OCI-LY3 (cell line): Measurements from ENCODE around the gene HS3ST3B1.

Experiments
- EZH2phosphoT487 ChIP-seq: fragments of 200-600 bp; shearing (Covaris generic); IDR thresholded peaks from 2 replicates; pipeline ENCODE4 v1.6.1; 2018; ENCODE audit warnings: antibody characterized with exemption, mixed run types, low read depth
- TF ChIP-seq, protein P1 (sequence below): fragments of 200-600, 300-600 bp; sonication (generic); IDR thresholded peaks from 2 replicates; pipeline ENCODE4 v1.5.1; 2014; ENCODE audit warnings: antibody characterized with exemption, low read length, low read depth

DNA sequence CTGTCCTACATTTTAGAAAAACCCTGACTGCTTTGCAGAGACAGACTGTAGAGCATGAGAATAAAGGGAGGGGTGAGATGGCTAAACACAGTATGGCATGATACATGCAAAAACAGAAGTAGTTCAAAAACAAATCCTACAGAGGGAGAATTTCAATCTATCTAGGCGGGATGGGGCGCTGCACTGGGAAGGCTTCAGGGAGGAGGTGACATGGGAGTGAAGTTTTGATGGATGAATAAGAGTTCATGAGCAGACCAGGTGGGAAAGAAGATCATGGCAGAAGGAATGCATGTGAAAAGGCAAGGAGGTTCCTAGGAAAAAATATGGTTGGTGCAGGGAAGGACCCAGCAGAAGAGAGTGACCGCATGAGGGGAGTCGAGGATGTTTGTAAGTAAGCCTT lies 19.2 kb downstream of the HS3ST3B1 start:
- TF ChIP-seq, protein P1, sequence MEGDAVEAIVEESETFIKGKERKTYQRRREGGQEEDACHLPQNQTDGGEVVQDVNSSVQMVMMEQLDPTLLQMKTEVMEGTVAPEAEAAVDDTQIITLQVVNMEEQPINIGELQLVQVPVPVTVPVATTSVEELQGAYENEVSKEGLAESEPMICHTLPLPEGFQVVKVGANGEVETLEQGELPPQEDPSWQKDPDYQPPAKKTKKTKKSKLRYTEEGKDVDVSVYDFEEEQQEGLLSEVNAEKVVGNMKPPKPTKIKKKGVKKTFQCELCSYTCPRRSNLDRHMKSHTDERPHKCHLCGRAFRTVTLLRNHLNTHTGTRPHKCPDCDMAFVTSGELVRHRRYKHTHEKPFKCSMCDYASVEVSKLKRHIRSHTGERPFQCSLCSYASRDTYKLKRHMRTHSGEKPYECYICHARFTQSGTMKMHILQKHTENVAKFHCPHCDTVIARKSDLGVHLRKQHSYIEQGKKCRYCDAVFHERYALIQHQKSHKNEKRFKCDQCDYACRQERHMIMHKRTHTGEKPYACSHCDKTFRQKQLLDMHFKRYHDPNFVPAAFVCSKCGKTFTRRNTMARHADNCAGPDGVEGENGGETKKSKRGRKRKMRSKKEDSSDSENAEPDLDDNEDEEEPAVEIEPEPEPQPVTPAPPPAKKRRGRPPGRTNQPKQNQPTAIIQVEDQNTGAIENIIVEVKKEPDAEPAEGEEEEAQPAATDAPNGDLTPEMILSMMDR = no peak
- TF ChIP-seq EZH2phosphoT487 = no peak
